GM18858 (cell line): ENCODE results near the gene ARHGEF17.

Source experiments
- ATAC-seq: cut with Tn5 transposase; IDR thresholded peaks from one replicate; pipeline ENCODE4 v1.9.1; 2021; ENCODE audit not compliant: unreplicated experiment

Gene ARHGEF17

GRCh38 chr11:73312036-73312435 lies 4.0 kb downstream of the ARHGEF17 start:
- ATAC-seq: no peak

GRCh38 chr11:73312851-73313327 lies 4.8 kb downstream of the ARHGEF17 start:
- ATAC-seq: no peak

GRCh38 chr11:73313652-73314051 lies 5.6 kb downstream of the ARHGEF17 start:
- ATAC-seq: no peak

GRCh38 chr11:73314117-73314961 lies 6.3 kb downstream of the ARHGEF17 start:
- no peak for ATAC-seq

GRCh38 chr11:73315293-73316020 lies 7.4 kb downstream of the ARHGEF17 start:
- no peak for ATAC-seq

- ATAC-seq: no peak
Measured at GRCh38 chr11:73316422-73316821, 8.3 kb downstream of the ARHGEF17 start.

- no peak for ATAC-seq
Measured at GRCh38 chr11:73317373-73317772, 9.3 kb downstream of the ARHGEF17 start.

GRCh38 chr11:73317803-73318202 lies 9.7 kb downstream of the ARHGEF17 start:
- no peak for ATAC-seq

GRCh38 chr11:73318501-73319011 lies 10.5 kb downstream of the ARHGEF17 start:
- no peak for ATAC-seq

GRCh38 chr11:73320763-73321603 lies 12.9 kb downstream of the ARHGEF17 start:
- ATAC-seq: no peak

GRCh38 chr11:73321604-73322381 lies 13.7 kb downstream of the ARHGEF17 start:
- no peak for ATAC-seq

GRCh38 chr11:73322382-73323306 lies 14.6 kb downstream of the ARHGEF17 start:
- ATAC-seq: no peak

GRCh38 chr11:73323464-73323863 lies 15.4 kb downstream of the ARHGEF17 start:
- ATAC-seq: no peak

GRCh38 chr11:73324116-73324515 lies 16.0 kb downstream of the ARHGEF17 start:
- no peak for ATAC-seq

- no peak for ATAC-seq
Measured at GRCh38 chr11:73324665-73325035, 16.6 kb downstream of the ARHGEF17 start.

- peak; percentile 48 for ATAC-seq
Measured at GRCh38 chr11:73325036-73325981, 17.2 kb downstream of the ARHGEF17 start.

GRCh38 chr11:73326929-73327811 lies 19.1 kb downstream of the ARHGEF17 start:
- ATAC-seq: no peak
